HepG2 (cell line): ENCODE measurements around the gene SNRNP25. TPM values are rescaled to one million over a fixed set of nuclear protein-coding genes. Genes with fewer than 3 reads are reported as not detected.
A peak's percentile ranks its signal among the peaks of the same experiment; 100 is the strongest.

Experiments
- ATAC-seq: fragments of 200-7000 bp; cut with Tn5 transposase; 3 replicates; pipeline ENCODE4 v1.9.1; 2020; ENCODE audit warnings: mild to moderate bottlenecking, moderate library complexity
- BruUV-seq: library from RNA; stranded (reverse); fragments of 400-500 nt; replicated peaks from 2 replicates; lab custom pipeline; 2021; lab: Mats Ljungman, UMichigan
- CTCF ChIA-PET: fragments of 300-600 bp; formaldehyde crosslinking; extraction: SDS; loops from one replicate; lab custom pipeline; 2021; ENCODE audit warnings: low total read pairs, inconsistent platforms, low intra/inter-chr PET ratio; lab: Yijun Ruan, JAX
- POLR2A ChIA-PET: fragments of 350-600 bp; sonication (Branson Sonifier 250); formaldehyde crosslinking; loops from one replicate; lab custom pipeline; 2020; ENCODE audit warnings: antibody characterized with exemption, inconsistent platforms; lab: Yijun Ruan, JAX
- DNase-seq: peaks from one replicate; pipeline ENCODE4 v3.0.0-alpha.2; 2015; ENCODE audit warnings: low spot score
- FAIRE-seq: peaks from 3 replicates; lab custom pipeline; 2011; peaks lifted over from hg19 to GRCh38; lab: Jason Lieb, UNC
- H2AFZ ChIP-seq: one replicate; pipeline ENCODE4 v1.6.1; 2011; ENCODE audit warnings: low read length, inconsistent platforms
- H3K27ac ChIP-seq: fragments of 300-600 bp; 3 replicates; pipeline ENCODE4 v1.8.0; 2011; ENCODE audit warnings: mixed run types, mild to moderate bottlenecking, mixed read lengths, low read length, inconsistent platforms; ENCODE audit not compliant: insufficient read depth; ENCODE audit errors: extremely low read length
- H3K27me3 ChIP-seq, 2 experiments: fragments of 200-600 bp in 1 of 2; 2 replicates in 1 of 2; 3 replicates in 1 of 2; pipeline versions ENCODE4 v1.6.0 to v1.8.0; 2011; ENCODE audit warnings: low read length in 2 of 2, mild to moderate bottlenecking in 2 of 2, moderate library complexity in 2 of 2, inconsistent platforms in 1 of 2; ENCODE audit not compliant: insufficient read depth in 2 of 2, control insufficient read depth in 1 of 2
- H3K36me3 ChIP-seq, 2 experiments: fragments of 200-600 bp in 1 of 2; replicated peaks in 1 of 2; 2 replicates in 1 of 2; 3 replicates in 1 of 2; pipeline versions ENCODE4 v1.5.1 to v1.8.0; 2011; ENCODE audit warnings: low read length in 2 of 2, inconsistent platforms in 1 of 2; ENCODE audit not compliant: insufficient read depth in 2 of 2, control insufficient read depth in 1 of 2
- H3K4me1 ChIP-seq: 2 replicates; pipeline ENCODE4 v1.5.1; 2012; ENCODE audit warnings: low read length, inconsistent platforms; ENCODE audit not compliant: insufficient read depth
- H3K4me2 ChIP-seq: 2 replicates; pipeline ENCODE4 v1.6.0; 2011; ENCODE audit warnings: low read depth, low read length, inconsistent platforms
- H3K4me3 ChIP-seq, 3 experiments: fragments of 200-600 bp in 1 of 3; sonication (generic), shearing (Covaris generic) in 1 of 3; replicated peaks in 1 of 3; 2 replicates each; pipeline ENCODE4 v1.5.1; 2011 to 2016; ENCODE audit warnings: low read length in 3 of 3, inconsistent platforms in 2 of 3, low read depth in 2 of 3, mild to moderate bottlenecking in 2 of 3, control low read depth in 1 of 3, mixed read lengths in 1 of 3; ENCODE audit not compliant: insufficient read depth in 1 of 3
- H3K79me2 ChIP-seq: one replicate; pipeline ENCODE4 v1.6.1; 2011; ENCODE audit warnings: low read length, inconsistent platforms; ENCODE audit not compliant: insufficient read depth
- H3K9ac ChIP-seq: 2 replicates; pipeline ENCODE4 v1.6.0; 2011; ENCODE audit warnings: mild to moderate bottlenecking, low read depth, low read length, inconsistent platforms; ENCODE audit not compliant: insufficient read depth
- H3K9me3 ChIP-seq: 2 replicates; pipeline ENCODE4 v1.5.1; 2012; ENCODE audit warnings: mild to moderate bottlenecking, low read length
- H4K20me1 ChIP-seq: 2 replicates; pipeline ENCODE4 v1.6.0; 2011; ENCODE audit warnings: inconsistent platforms, mild to moderate bottlenecking, low read length, moderate library complexity; ENCODE audit not compliant: insufficient read depth
- ARID5B ChIP-seq: IDR thresholded peaks from 2 replicates; pipeline ENCODE4 v1.4.0; 2020; ENCODE audit warnings: mild to moderate bottlenecking, missing genetic modification reagents
- DMAP1 ChIP-seq: IDR thresholded peaks from 2 replicates; pipeline ENCODE4 v1.6.1; 2016
- ERF ChIP-seq: IDR thresholded peaks from 2 replicates; pipeline ENCODE4 v1.6.1; 2018; ENCODE audit warnings: missing biosample characterization, missing genetic modification reagents
- FOXA3 ChIP-seq: IDR thresholded peaks from 2 replicates; pipeline ENCODE4 v1.6.1; 2016; ENCODE audit warnings: missing genetic modification reagents, missing compliant biosample characterization
- MXI1 ChIP-seq: IDR thresholded peaks from 3 replicates; pipeline ENCODE4 v1.6.1; 2012; ENCODE audit warnings: low read depth, low read length, inconsistent platforms, borderline replicate concordance
- MYC ChIP-seq: sonication (generic); formaldehyde crosslinking; IDR thresholded peaks from 2 replicates; pipeline ENCODE4 v1.9.0; 2021; ENCODE audit warnings: missing genetic modification reagents, borderline replicate concordance
- MYPOP ChIP-seq: sonication (generic); formaldehyde crosslinking; IDR thresholded peaks from 2 replicates; pipeline ENCODE4 v1.8.1; 2023; ENCODE audit warnings: mild to moderate bottlenecking, moderate library complexity, missing genetic modification reagents
- PATZ1 ChIP-seq: sonication (generic); formaldehyde crosslinking; IDR thresholded peaks from 2 replicates; pipeline ENCODE4 v1.4.0; 2020; ENCODE audit warnings: missing genetic modification reagents
- PREB ChIP-seq: sonication (generic); formaldehyde crosslinking; IDR thresholded peaks from 2 replicates; pipeline ENCODE4 v1.4.0; 2020; ENCODE audit warnings: missing genetic modification reagents
- SNAPC2 ChIP-seq: sonication (generic); formaldehyde crosslinking; IDR thresholded peaks from 2 replicates; pipeline ENCODE4 v1.8.1; 2022; ENCODE audit warnings: mild to moderate bottlenecking, missing genetic modification reagents
- TAF1 ChIP-seq: sonication (generic); formaldehyde crosslinking; IDR thresholded peaks from 2 replicates; pipeline ENCODE4 v1.4.0; 2020; ENCODE audit warnings: missing genetic modification reagents
- THAP11 ChIP-seq: IDR thresholded peaks from 2 replicates; pipeline ENCODE4 v1.6.1; 2016; ENCODE audit warnings: missing biosample characterization, missing genetic modification reagents
- TOPORS ChIP-seq: sonication (generic); formaldehyde crosslinking; IDR thresholded peaks from 2 replicates; pipeline ENCODE4 v1.8.0; 2023; ENCODE audit warnings: mild to moderate bottlenecking, missing genetic modification reagents
- ZMYM2 ChIP-seq: sonication (generic); formaldehyde crosslinking; IDR thresholded peaks from 2 replicates; pipeline ENCODE4 v1.8.0; 2022; ENCODE audit warnings: mild to moderate bottlenecking, missing genetic modification reagents
- ZNF691 ChIP-seq: sonication (generic); formaldehyde crosslinking; IDR thresholded peaks from 2 replicates; pipeline ENCODE4 v1.4.0; 2020; ENCODE audit warnings: missing genetic modification reagents, low read depth, mild to moderate bottlenecking, borderline replicate concordance
- WGBS: methylation state at CpG from one replicate; pipeline ENCODE4 v1.1.6; 2017; ENCODE audit warnings: low lambda C conversion rate; 5-methylcytosine and 5-hydroxymethylcytosine counted together
- in situ Hi-C: cut with HindIII; loops from 2 replicates; pipeline ENCODE4 v1.10.0; 2017; ENCODE audit warnings: low pct_unique_long_range_greater_than_20kb; ENCODE audit not compliant: extremely low pct_ligation_motif_present
- intact Hi-C: fragments of 100-400 bp; cut with micrococcal nuclease; formaldehyde crosslinking; loops from one replicate; pipeline ENCODE4 v1.10.0; 2022; ENCODE audit not compliant: unreplicated experiment
- polyA plus RNA-seq, 8 experiments: library from polyadenylated mRNA; depleted of rRNA in 3 of 8; stranded (reverse) in 7 of 8; unstranded in 1 of 8; fragments of >200 nt; fragmentation: Illumina TruSeq in 4 of 8; extraction: Trizol in 4 of 8; gene quantifications; 2 replicates each; pipeline versions ENCODE4 v1.2.1 to v1.2.3, GENCODE V29; 2011 to 2016; ENCODE audit warnings: low read depth in 4 of 8, missing spikeins in 1 of 8, mixed read lengths in 1 of 8; ENCODE audit not compliant: insufficient read depth in 1 of 8
- total RNA-seq, 5 experiments: library from RNA; depleted of rRNA; stranded (reverse); fragments of >200 nt; fragmentation: Illumina TruSeq; extraction: Trizol; gene quantifications; 2 replicates each; pipeline ENCODE4 v1.2.3, GENCODE V29; 2016; ENCODE audit warnings: low read depth in 1 of 5

Gene SNRNP25
- total and polyA plus RNA-seq, 2 of the 13 experiments (the other 11 are each of a cell fraction or from before 2014, with no cell fraction given), result 34.1 to 97.4 TPM

GRCh38 chr16:77807-78443 is 24.3 kb downstream of the SNRNP25 start, which contains the start of gene MPG:
TSS of gene MPG (plus strand) at chr16:78225. CDS start at chr16:78310, 85 bp downstream.
- FAIRE-seq (no peak), ATAC-seq (peak; percentile 28), DNase-seq (peak; percentile 60)
- 3% methylated on average over 28 of the region's 83 CpGs for WGBS
- BruUV-seq, result no TSS peak
- no peaks in the 10 kb centered on the region for H3K9me3 ChIP-seq
- in situ Hi-C loops (no loop called here), intact Hi-C loops (no loop called here)
- H2AFZ ChIP-seq, result no peak within 1 kb of the TSS
- POLR2A ChIA-PET, result interaction anchor here (1.1 to 1.9 kb wide), 3 partner anchors 12 to 24 kb away, joined by 3 to 6 read pairs (median 5); partner anchors contain the start of genes POLR3K and SNRNP25
- H4K20me1 ChIP-seq, result no peaks in the 10 kb centered on the region
- H3K4me2 ChIP-seq, result peak within 1 kb of the TSS; percentile 95
- H3K27me3 ChIP-seq, result peaks cover 2 to 7% of the 10 kb centered on the region in 2 experiments; a peak in 2 of 5 replicates
- peaks cover 59% of the 10 kb centered on the region for H3K4me1 ChIP-seq
- H3K36me3 ChIP-seq, result peaks cover 4 to 17% of the 10 kb centered on the region in 2 experiments; a peak in 3 of 5 replicates
- peak within 1 kb of the TSS; percentile 63 to 84 (median 80) for H3K4me3 ChIP-seq
- peaks cover 2% of the 10 kb centered on the region for H3K79me2 ChIP-seq
- peak within 1 kb of the TSS; percentile 62 for H3K27ac ChIP-seq
- CTCF ChIA-PET, result no interaction called here
- H3K9ac ChIP-seq, result peak within 1 kb of the TSS; percentile 86
- peak; percentile 93; the same call in 2 of the 3 replicates for TF ChIP-seq MXI1
- TF ChIP-seq ARID5B (CRISPR knock-in tag), result peak; percentile 17; the same call in 1 of the 2 replicates
- no peak for TF ChIP-seq PREB (CRISPR knock-in tag)
- TF ChIP-seq TAF1 (CRISPR knock-in tag), result peak; percentile 54; the same call in 1 of the 2 replicates
- no peak for TF ChIP-seq SNAPC2 (CRISPR knock-in tag)
- peak; percentile 26; the same call in 1 of the 2 replicates for TF ChIP-seq ZNF691 (CRISPR knock-in tag)
- TF ChIP-seq MYPOP (CRISPR knock-in tag), result peak; percentile 36; the same call in 1 of the 2 replicates
- TF ChIP-seq DMAP1 (CRISPR knock-in tag), result peak; percentile 86; the same call in 1 of the 2 replicates
- peak; percentile 63; the same call in 1 of the 2 replicates for TF ChIP-seq THAP11 (CRISPR knock-in tag)
- peak; percentile 94 for TF ChIP-seq MYC
- TF ChIP-seq ERF (CRISPR knock-in tag), result peak; percentile 44; the same call in 1 of the 2 replicates
- TF ChIP-seq FOXA3 (CRISPR knock-in tag), result peak; percentile 19; the same call in 1 of the 2 replicates
- TF ChIP-seq PATZ1 (CRISPR knock-in tag), result peak; percentile 97
- TF ChIP-seq ZMYM2, result 0 out of 2 replicates have a peak, but pooled peaks have one; percentile 7
- TF ChIP-seq TOPORS (CRISPR knock-in tag), result no peak
